Psoas muscle (tissue), 8 donors: Measurements from ENCODE around the gene NAT14. TPM values are rescaled to one million over a fixed set of nuclear protein-coding genes. Genes with fewer than 3 reads are reported as not detected.
A peak's percentile ranks its signal among the peaks of the same experiment; 100 is the strongest.

Source experiments
- ATAC-seq, 4 donors: fragments of 200-7000 bp; cut with Tn5 transposase; one replicate each; pipeline ENCODE4 v1.9.1; 2020; ENCODE audit warnings: moderate library complexity in 3 of 4, mild to moderate bottlenecking in 2 of 4
- DNase-seq, 2 donors: peaks; one replicate each; pipeline ENCODE4 v3.0.0-alpha.2; 2020
- H3K27ac ChIP-seq: fragments of 200-600 bp; one replicate; pipeline ENCODE4 v1.8.0; 2022
- H3K27me3 ChIP-seq, 3 donors: fragments of 200-600 bp in 1 of 3; one replicate each; pipeline versions ENCODE4 v1.6.1 to v1.8.0; 2013 to 2022; ENCODE audit warnings: low read length in 2 of 3, mild to moderate bottlenecking in 2 of 3, moderate library complexity in 1 of 3; ENCODE audit not compliant: insufficient read depth in 3 of 3
- H3K36me3 ChIP-seq, 2 donors: fragments of 200-600 bp in 1 of 2; one replicate each; pipeline versions ENCODE4 v1.6.1 to v1.8.0; 2013 to 2022; ENCODE audit warnings: low read depth in 1 of 2, mild to moderate bottlenecking in 1 of 2, moderate library complexity in 1 of 2; ENCODE audit not compliant: insufficient read depth in 1 of 2
- H3K4me1 ChIP-seq: fragments of 200-600 bp; one replicate; pipeline ENCODE4 v1.8.0; 2022
- H3K4me3 ChIP-seq: fragments of 200-600 bp; one replicate; pipeline ENCODE4 v1.8.0; 2022; ENCODE audit warnings: mild to moderate bottlenecking
- H3K9me3 ChIP-seq: fragments of 200-600 bp; one replicate; pipeline ENCODE4 v1.8.0; 2022
- CTCF ChIP-seq: fragments of 200-600 bp; IDR thresholded peaks from one replicate; pipeline ENCODE4 v1.8.0; 2022; ENCODE audit warnings: antibody characterized with exemption
- WGBS, 3 donors: extraction: QIAGEN DNeasy Blood & Tissue Kit; methylation state at CpG; one replicate each; pipeline versions ENCODE4 v1.1.6 to v1.1.7; 2013; 5-methylcytosine and 5-hydroxymethylcytosine counted together
- intact Hi-C, 2 donors: fragments of 100-400 bp; cut with DNase I; formaldehyde crosslinking; loops; one replicate each; pipeline versions ENCODE4 v1.11.0 to v1.14.2; 2022
- polyA plus RNA-seq, 3 donors: library from polyadenylated mRNA; stranded (reverse); fragments of 200-250 nt; gene quantifications; one replicate each; pipeline ENCODE4 v1.2.3, GENCODE V29; 2013
- total RNA-seq, 4 donors: library from RNA; stranded (reverse); fragmentation: NEBNext Ultra II Directional in 2 of 4; extraction: Animal tissue kit (Norgen Biotek cat#: 25700) in 2 of 4; gene quantifications; one replicate each; pipeline versions ENCODE4 v1.2.1 to v1.2.4, GENCODE V29; 2021 to 2023
- donor health status: healthy with polysubstance abuse.
- donor health status: DM: no; HTN: no; CAD: no; lungs with moderate emphysema.
- donor health status: Bipolar disorder and iron deficiency.
- donor health status: healthy.
- donor health status: DM: yes; HTN: yes; CAD: no.
- donor health status: DM: no; HTN: no; CAD: no.
- donor health status: DM: no; HTN: no; CAD: no.
- donor health status: DM: yes; HTN: yes; CAD: no.

NAT14 gene
- total and polyA plus RNA-seq, 7 donors = 2.0 to 6.3 (median 3.6) TPM

GRCh38 chr19:55440411-55441105 is 44.4 kb upstream of the NAT14 start:
- Histone ChIP-seq H3K36me3 (no peaks in the 10 kb centered on the region), H3K4me3 (no peak overlapping the region), H3K27me3 (peaks cover 3 to 85% (median 47%) of the 10 kb centered on the region in 3 donors), H3K27ac (no peak overlapping the region), H3K9me3 (no peaks in the 10 kb centered on the region), H3K4me1 (no peaks in the 10 kb centered on the region)
- ATAC-seq = peak in 1 of 4 donors; percentile 45
- no peak for DNase-seq
- no peak for TF ChIP-seq CTCF
- WGBS, 3 donors = 4 to 10% (median 7%) methylated on average over 39 of the region's 39 CpGs
- intact Hi-C loops = no loop called here

GRCh38 chr19:55441319-55441691 is 43.7 kb upstream of the NAT14 start:
- ATAC-seq (no peak), DNase-seq (no peak)
- Histone ChIP-seq H3K4me3 (no peak overlapping the region), H3K36me3 (no peaks in the 10 kb centered on the region), H3K27ac (no peak overlapping the region), H3K9me3 (no peaks in the 10 kb centered on the region), H3K27me3 (peaks cover 3 to 89% (median 47%) of the 10 kb centered on the region in 3 donors), H3K4me1 (no peaks in the 10 kb centered on the region)
- no peak for TF ChIP-seq CTCF
- WGBS, 3 donors = 2 to 5% (median 4%) methylated on average over 21 of the region's 21 CpGs
- intact Hi-C loops = no loop called here

- H3K27ac ChIP-seq = no peak overlapping the region
- no peaks in the 10 kb centered on the region for H3K4me1 ChIP-seq
- ATAC-seq (no peak), DNase-seq (no peak)
- WGBS, 3 donors = 2% methylated on average over 32 to 39 of the region's 39 CpGs
- H3K9me3 ChIP-seq = no peaks in the 10 kb centered on the region
- no peak for TF ChIP-seq CTCF
- H3K4me3 ChIP-seq = no peak overlapping the region
- H3K36me3 ChIP-seq = no peaks in the 10 kb centered on the region
- intact Hi-C loops = no loop called here
- peaks cover 3 to 89% (median 46%) of the 10 kb centered on the region in 3 donors for H3K27me3 ChIP-seq
These were observed 43.2 kb upstream of the NAT14 start for GRCh38 chr19:55441692-55442321.

- H3K36me3 ChIP-seq = no peaks in the 10 kb centered on the region
- H3K27ac ChIP-seq = no peak overlapping the region
- TF ChIP-seq CTCF = no peak
- no peak for ATAC-seq
- peaks cover 3 to 87% (median 44%) of the 10 kb centered on the region in 3 donors for H3K27me3 ChIP-seq
- intact Hi-C loops = no loop called here
- H3K4me3 ChIP-seq = no peak overlapping the region
- H3K4me1 ChIP-seq = no peaks in the 10 kb centered on the region
- DNase-seq = no peak
- no peaks in the 10 kb centered on the region for H3K9me3 ChIP-seq
- 1% methylated on average over 37 to 72 of the region's 72 CpGs for WGBS, 3 donors
These were observed 42.5 kb upstream of the NAT14 start for GRCh38 chr19:55442372-55442961.
